DOHH2 (cell line): ENCODE measurements around the gene SLC39A11.

Source experiments
- H3F3A ChIP-seq: fragments of 200-600 bp; sonication (generic), shearing (Covaris generic); 2 replicates; pipeline ENCODE4 v1.6.0; 2016; ENCODE audit warnings: antibody characterized with exemption, mild to moderate bottlenecking; ENCODE audit not compliant: control insufficient read depth, insufficient read depth
- H3K27ac ChIP-seq: fragments of 200-600 bp; sonication (generic); 2 replicates; pipeline ENCODE4 v1.5.1; 2014; ENCODE audit warnings: low read depth, mild to moderate bottlenecking, low read length, moderate library complexity
- H3K27me3 ChIP-seq: fragments of 200-600 bp; sonication (generic); 2 replicates; pipeline ENCODE4 v1.6.1; 2014; ENCODE audit warnings: mild to moderate bottlenecking, low read length, mixed read lengths; ENCODE audit not compliant: control insufficient read depth
- H3K36me3 ChIP-seq: fragments of 200-600 bp; sonication (generic); 2 replicates; pipeline ENCODE4 v1.6.1; 2014; ENCODE audit warnings: mild to moderate bottlenecking, low read length, moderate library complexity, mixed read lengths; ENCODE audit not compliant: control insufficient read depth
- H3K4me1 ChIP-seq: fragments of 200-600 bp; sonication (generic); 2 replicates; pipeline ENCODE4 v1.6.1; 2014; ENCODE audit warnings: mild to moderate bottlenecking, low read length, mixed read lengths; ENCODE audit not compliant: control insufficient read depth
- H3K4me2 ChIP-seq: fragments of 200-600 bp; sonication (generic); 2 replicates; pipeline ENCODE4 v1.6.0; 2014; ENCODE audit warnings: mild to moderate bottlenecking, low read length, moderate library complexity
- H3K4me3 ChIP-seq: fragments of 200-600 bp; sonication (generic); 2 replicates; pipeline ENCODE4 v1.5.1; 2014; ENCODE audit warnings: mild to moderate bottlenecking, low read length, mixed read lengths
- H3K79me2 ChIP-seq: fragments of 200-600 bp; sonication (generic); 2 replicates; pipeline ENCODE4 v1.6.1; 2014; ENCODE audit warnings: mild to moderate bottlenecking, low read length, mixed read lengths; ENCODE audit not compliant: control insufficient read depth
- H3K9me2 ChIP-seq: fragments of 200-600 bp; sonication (generic); replicated peaks from 2 replicates; pipeline ENCODE4 v1.6.1; 2014; ENCODE audit warnings: mild to moderate bottlenecking, low read length, mixed read lengths; ENCODE audit not compliant: control insufficient read depth
- H3K9me3 ChIP-seq: fragments of 200-600 bp; sonication (generic); 2 replicates; pipeline ENCODE4 v1.6.1; 2014; ENCODE audit warnings: antibody characterized with exemption, low read length, mixed read lengths; ENCODE audit not compliant: control insufficient read depth, insufficient read depth
- H4K20me1 ChIP-seq: fragments of 200-600 bp; sonication (generic); 2 replicates; pipeline ENCODE4 v1.6.0; 2014; ENCODE audit warnings: low read depth, mild to moderate bottlenecking, antibody characterized with exemption, low read length, moderate library complexity; ENCODE audit not compliant: control insufficient read depth, insufficient read depth
- CTCF ChIP-seq: fragments of 200-600 bp; sonication (generic); IDR thresholded peaks from one replicate; pipeline ENCODE4 v1.5.1; 2014; ENCODE audit warnings: antibody characterized with exemption, mild to moderate bottlenecking, low read depth, low read length; ENCODE audit not compliant: poor library complexity, severe bottlenecking
- EZH2phosphoT487 ChIP-seq: fragments of 200-600 bp; sonication (generic); IDR thresholded peaks from 2 replicates; pipeline ENCODE4 v1.6.1; 2017; ENCODE audit warnings: borderline replicate concordance, mild to moderate bottlenecking, antibody characterized with exemption, low read length, moderate library complexity, mixed read lengths

SLC39A11 gene

GRCh38 chr17:73088561-73088960 is 3.9 kb downstream of the SLC39A11 start:
- no peaks in the 10 kb centered on the region for H3K9me3 ChIP-seq
- peaks cover 7% of the 10 kb centered on the region for H3K79me2 ChIP-seq
- peaks cover 19% of the 10 kb centered on the region for H3K36me3 ChIP-seq
- TF ChIP-seq EZH2phosphoT487 (no peak), CTCF (no peak)
- no peaks in the 10 kb centered on the region for H3K9me2 ChIP-seq
- no peak overlapping the region for H3K27ac ChIP-seq
- no peaks in the 10 kb centered on the region for H4K20me1 ChIP-seq
- no peaks in the 10 kb centered on the region for H3F3A ChIP-seq
- no peak overlapping the region for H3K4me2 ChIP-seq
- H3K27me3 ChIP-seq = no peaks in the 10 kb centered on the region
- H3K4me3 ChIP-seq = no peak overlapping the region
- H3K4me1 ChIP-seq = peaks cover 12% of the 10 kb centered on the region

- Histone ChIP-seq H3K36me3 (peaks cover 27% of the 10 kb centered on the region), H3F3A (no peaks in the 10 kb centered on the region)
Observed at GRCh38 chr17:73083432-73083831, 9.1 kb downstream of the SLC39A11 start.

GRCh38 chr17:73074566-73074965 is 17.9 kb downstream of the SLC39A11 start:
- Histone ChIP-seq H3F3A (no peaks in the 10 kb centered on the region), H3K27me3 (no peaks in the 10 kb centered on the region), H3K4me3 (no peak overlapping the region), H3K9me2 (no peaks in the 10 kb centered on the region), H3K4me1 (no peaks in the 10 kb centered on the region), H4K20me1 (no peaks in the 10 kb centered on the region), H3K36me3 (0 out of 2 replicates have a peak, but pooled peaks cover under 1% of the 10 kb centered on the region), H3K27ac (no peak overlapping the region), H3K79me2 (no peaks in the 10 kb centered on the region), H3K9me3 (no peaks in the 10 kb centered on the region), H3K4me2 (no peak overlapping the region)
- TF ChIP-seq EZH2phosphoT487 (no peak), CTCF (no peak)

More at GRCh38 chr17:73083432-73083831, 9.1 kb downstream of the SLC39A11 start:
- Histone ChIP-seq H4K20me1 (no peaks in the 10 kb centered on the region), H3K9me2 (no peaks in the 10 kb centered on the region), H3K4me1 (no peaks in the 10 kb centered on the region), H3K27ac (no peak overlapping the region), H3K27me3 (no peaks in the 10 kb centered on the region), H3K4me3 (no peak overlapping the region), H3K4me2 (no peak overlapping the region), H3K79me2 (no peaks in the 10 kb centered on the region), H3K9me3 (no peaks in the 10 kb centered on the region)
- TF ChIP-seq EZH2phosphoT487 (no peak), CTCF (no peak)
